Measurements from ENCODE around the gene KLHL9.

KLHL9 gene

GRCh38 chr9:21286659-21287058 is 48.5 kb downstream of the KLHL9 start:
- Histone ChIP-seq H3K4me1 (ENCODE audit: control insufficient read depth, insufficient read depth, low read length) (no peaks in the 10 kb centered on the region), H3K27ac (ENCODE audit: low read length) (no peak overlapping the region), H3K27me3 (ENCODE audit: control insufficient read depth, insufficient read depth, low read length) (no peaks in the 10 kb centered on the region), H3K36me3 (ENCODE audit: control insufficient read depth, insufficient read depth, low read length) (no peaks in the 10 kb centered on the region), H3K9me3 (ENCODE audit: control insufficient read depth, insufficient read depth, low read length) (no peaks in the 10 kb centered on the region), H3K4me3 (ENCODE audit: low read length) (no peak overlapping the region)
- no CpG with 5 or more reads among the region's 5 CpGs for WGBS (ENCODE audit: insufficient coverage, insufficient read length)
- DNase-seq (ENCODE audit: low read depth, low spot score): no peak

GRCh38 chr9:21286099-21286498 is 49.1 kb downstream of the KLHL9 start:
- no peak overlapping the region for H3K4me3 ChIP-seq (ENCODE audit: low read length)
- H3K27ac ChIP-seq (ENCODE audit: low read length): no peak overlapping the region
- H3K27me3 ChIP-seq (ENCODE audit: control insufficient read depth, insufficient read depth, low read length): no peaks in the 10 kb centered on the region
- no CpG with 5 or more reads among the region's 5 CpGs for WGBS (ENCODE audit: insufficient coverage, insufficient read length)
- no peak for DNase-seq (ENCODE audit: low read depth, low spot score)
- no peaks in the 10 kb centered on the region for H3K9me3 ChIP-seq (ENCODE audit: control insufficient read depth, insufficient read depth, low read length)
- no peaks in the 10 kb centered on the region for H3K36me3 ChIP-seq (ENCODE audit: control insufficient read depth, insufficient read depth, low read length)
- no peaks in the 10 kb centered on the region for H3K4me1 ChIP-seq (ENCODE audit: control insufficient read depth, insufficient read depth, low read length)

GRCh38 chr9:21281275-21281674 is 53.9 kb downstream of the KLHL9 start:
- DNase-seq (ENCODE audit: low read depth, low spot score): no peak
- Histone ChIP-seq H3K36me3 (ENCODE audit: control insufficient read depth, insufficient read depth, low read length) (no peaks in the 10 kb centered on the region), H3K9me3 (ENCODE audit: control insufficient read depth, insufficient read depth, low read length) (no peaks in the 10 kb centered on the region), H3K27ac (ENCODE audit: low read length) (no peak overlapping the region), H3K4me1 (ENCODE audit: control insufficient read depth, insufficient read depth, low read length) (no peaks in the 10 kb centered on the region), H3K27me3 (ENCODE audit: control insufficient read depth, insufficient read depth, low read length) (no peaks in the 10 kb centered on the region), H3K4me3 (ENCODE audit: low read length) (no peak overlapping the region)
- WGBS (ENCODE audit: insufficient coverage, insufficient read length): no CpG with 5 or more reads among the region's 2 CpGs

All from iPS DF 6.9 (cell line).